Activated gamma-delta T cell (primary cell): ENCODE measurements around the gene GSTM4.

ENCODE experiments used
- DNase-seq: peaks from one replicate; lab custom pipeline; 2025; lab: John Stamatoyannopoulos, UW
- total RNA-seq, 2 donors: gene quantifications; one replicate each; lab custom pipeline; 2026; lab: John Stamatoyannopoulos, UW

GSTM4 gene
- total RNA-seq, result 8.5 to 17.3 reads per million in 2 donors

- DNase-seq, result peak; percentile 39
These were observed at the start of gene GSTM4 for GRCh38 chr1:109655615-109656519. TSS of gene GSTM4 (plus strand) at chr1:109656099. CDS start at chr1:109656390, 291 bp downstream.

- no peak for DNase-seq
These were observed 46.0 kb upstream of the GSTM4 start for GRCh38 chr1:109609881-109610280.

GRCh38 chr1:109610609-109611307 is 45.1 kb upstream of the GSTM4 start:
- no peak for DNase-seq

GRCh38 chr1:109611308-109611990 is 44.5 kb upstream of the GSTM4 start:
- no peak for DNase-seq

- DNase-seq, result no peak
These were observed 42.3 kb upstream of the GSTM4 start for GRCh38 chr1:109613361-109614147.

- DNase-seq, result no peak
These were observed 40.0 kb upstream of the GSTM4 start for GRCh38 chr1:109615879-109616278.

- no peak for DNase-seq
These were observed 39.5 kb upstream of the GSTM4 start for GRCh38 chr1:109616391-109616790.

- no peak for DNase-seq
These were observed 38.6 kb upstream of the GSTM4 start for GRCh38 chr1:109617291-109617801.

- DNase-seq, result no peak
These were observed 37.0 kb upstream of the GSTM4 start for GRCh38 chr1:109618661-109619575.

GRCh38 chr1:109619576-109620400 is 36.1 kb upstream of the GSTM4 start, which contains the start of the genes AMPD2 and GNAT2:
TSS of gene AMPD2 (plus strand) at chr1:109619837. CDS start at chr1:109621176, 1,339 bp downstream.
TSS of gene GNAT2 (minus strand) at chr1:109619616. CDS start at chr1:109612870, 6,746 bp downstream.
- DNase-seq, result peak; percentile 67

GRCh38 chr1:109620401-109620791 is 35.5 kb upstream of the GSTM4 start:
- DNase-seq, result no peak

- peak; percentile 90 for DNase-seq
These were observed 35.0 kb upstream of the GSTM4 start for GRCh38 chr1:109620841-109621286.

- DNase-seq, result no peak
These were observed 34.3 kb upstream of the GSTM4 start for GRCh38 chr1:109621379-109622136.

GRCh38 chr1:109622137-109622892 is 33.6 kb upstream of the GSTM4 start:
- no peak for DNase-seq

- DNase-seq, result no peak
These were observed 33.0 kb upstream of the GSTM4 start for GRCh38 chr1:109622895-109623294.

GRCh38 chr1:109623601-109624161 is 32.2 kb upstream of the GSTM4 start:
- no peak for DNase-seq
